GM18519 (cell line): ENCODE results near the gene TIMM17A.
"Not testable (repeated sequence)": the region's sequence is repeated elsewhere in the genome, so short reads cannot be mapped to it uniquely, and the experiment has no call there.

Experiments used
- ATAC-seq: cut with Tn5 transposase; IDR thresholded peaks from one replicate; pipeline ENCODE4 v1.9.1; 2021; ENCODE audit warnings: mild to moderate bottlenecking, moderate library complexity; ENCODE audit not compliant: unreplicated experiment, low FRiP score

Gene TIMM17A

GRCh38 chr1:201939148-201939547 lies 16.2 kb upstream of the TIMM17A start:
- no peak for ATAC-seq

GRCh38 chr1:201939574-201939973 lies 15.7 kb upstream of the TIMM17A start:
- no peak for ATAC-seq

GRCh38 chr1:201940316-201940715 lies 15.0 kb upstream of the TIMM17A start:
- not testable (repeated sequence) for ATAC-seq

GRCh38 chr1:201941420-201942128 lies 13.7 kb upstream of the TIMM17A start:
- no peak for ATAC-seq

GRCh38 chr1:201942129-201942495 lies 13.2 kb upstream of the TIMM17A start:
- ATAC-seq, result no peak

- no peak for ATAC-seq
These were observed 11.3 kb upstream of the TIMM17A start for GRCh38 chr1:201944002-201944401.

- no peak for ATAC-seq
These were observed 10.7 kb upstream of the TIMM17A start for GRCh38 chr1:201944639-201945038.

- ATAC-seq, result no peak
These were observed 10.1 kb upstream of the TIMM17A start for GRCh38 chr1:201945157-201945556.

- ATAC-seq, result no peak
These were observed 9.5 kb upstream of the TIMM17A start for GRCh38 chr1:201945863-201946223.

- ATAC-seq, result no peak
These were observed 8.9 kb upstream of the TIMM17A start, which contains the start of gene LMOD1 for GRCh38 chr1:201946224-201946908. Gene LMOD1 (minus strand): TSS chr1:201946548. CDS start chr1:201946340, 208 bp downstream.

GRCh38 chr1:201947697-201948008 lies 7.7 kb upstream of the TIMM17A start:
- ATAC-seq, result no peak

- no peak for ATAC-seq
These were observed 5.8 kb upstream of the TIMM17A start for GRCh38 chr1:201949491-201949890.

GRCh38 chr1:201954263-201955008 lies 867 bp upstream of the TIMM17A start:
- no peak for ATAC-seq

GRCh38 chr1:201955729-201956143 lies 433 bp downstream of the TIMM17A start:
- no peak for ATAC-seq

GRCh38 chr1:201958348-201958747 lies 3.0 kb downstream of the TIMM17A start:
- ATAC-seq, result no peak

- ATAC-seq, result not testable (repeated sequence)
These were observed 7.1 kb downstream of the TIMM17A start for GRCh38 chr1:201962382-201962781.

GRCh38 chr1:201964261-201964660 lies 9.0 kb downstream of the TIMM17A start:
- ATAC-seq, result no peak

- no peak for ATAC-seq
These were observed 10.9 kb downstream of the TIMM17A start for GRCh38 chr1:201966171-201966570.

- no peak for ATAC-seq
These were observed 13.1 kb downstream of the TIMM17A start for GRCh38 chr1:201968202-201968925.

GRCh38 chr1:201970334-201971159 lies 15.2 kb downstream of the TIMM17A start:
- no peak for ATAC-seq
